Esophagus squamous epithelium (tissue), 5 donors: ENCODE results near the gene STARD9. TPM values are rescaled to one million over a fixed set of nuclear protein-coding genes. Genes with fewer than 3 reads are reported as not detected.
A peak's percentile ranks its signal among the peaks of the same experiment; 100 is the strongest.

ENCODE experiments used
- DNase-seq: peaks from one replicate; lab custom pipeline; 2025; lab: John Stamatoyannopoulos, UW
- H3K27ac ChIP-seq, 4 donors: fragments of 200-600 bp; sonication (generic); one replicate each; pipeline ENCODE4 v1.5.1; 2016 to 2019; ENCODE audit warnings: mild to moderate bottlenecking in 1 of 4
- H3K27me3 ChIP-seq, 4 donors: fragments of 200-600 bp; sonication (generic); 1 replicate in 3 of 4; 2 replicates in 1 of 4; pipeline versions ENCODE4 v1.5.1 to v1.6.0; 2017 to 2021; ENCODE audit warnings: antibody characterized with exemption in 1 of 4
- H3K36me3 ChIP-seq, 3 donors: fragments of 200-600 bp; sonication (generic); one replicate each; pipeline ENCODE4 v1.5.1; 2016 to 2019
- H3K4me1 ChIP-seq, 3 donors: fragments of 200-600 bp; sonication (generic); one replicate each; pipeline ENCODE4 v1.5.1; 2017 to 2019
- H3K4me3 ChIP-seq, 4 donors: fragments of 200-600 bp; sonication (generic); 1 replicate in 3 of 4; 2 replicates in 1 of 4; pipeline ENCODE4 v1.5.1; 2016 to 2019; ENCODE audit warnings: mild to moderate bottlenecking in 2 of 4, moderate library complexity in 1 of 4
- H3K9me3 ChIP-seq, 3 donors: fragments of 200-600 bp; sonication (generic); one replicate each; pipeline ENCODE4 v1.5.1; 2016 to 2019
- CTCF ChIP-seq, 6 experiments: fragments of 450-650 bp in 4 of 6; fragments of 200-600 bp in 2 of 6; sonication (generic) in 2 of 6; IDR thresholded peaks; one replicate each; pipeline ENCODE4 v1.5.1; 2016 to 2019; ENCODE audit warnings: antibody characterized with exemption in 6 of 6, mild to moderate bottlenecking in 4 of 6, moderate library complexity in 4 of 6
- POLR2A ChIP-seq, 4 donors: fragments of 450-650 bp; IDR thresholded peaks; one replicate each; pipeline ENCODE4 v1.6.1; 2017; ENCODE audit warnings: antibody characterized with exemption in 4 of 4, mild to moderate bottlenecking in 4 of 4, moderate library complexity in 3 of 4
- WGBS, 2 donors: methylation state at CpG; one replicate each; pipeline ENCODE4 v1.1.5; 2018; 5-methylcytosine and 5-hydroxymethylcytosine counted together
- intact Hi-C: fragments of 100-400 bp; cut with DNase I; formaldehyde crosslinking; loops from one replicate; pipeline ENCODE4 v1.15.0; 2022
- total RNA-seq, 4 donors: library from RNA; depleted of rRNA; stranded (reverse); fragments of >200 nt; gene quantifications; one replicate each; pipeline ENCODE4 v1.1.0, GENCODE V29; 2016
- donor health status: DM: yes; HTN: yes; CAD: no.

Gene STARD9
- total RNA-seq, 4 donors from 2014 or later = 1.4 to 14.5 (median 2.3) TPM

- Histone ChIP-seq H3K4me1 (no peaks in the 10 kb centered on the region), H3K36me3 (peaks cover 0 to 72% (median 1%) of the 10 kb centered on the region in 3 donors), H3K27ac (no peak overlapping the region), H3K27me3 (no peaks in the 10 kb centered on the region), H3K4me3 (no peak overlapping the region), H3K9me3 (no peaks in the 10 kb centered on the region)
- no peak for DNase-seq
- TF ChIP-seq POLR2A (IDR thresholded peaks at IDR 0.05) (no peak), CTCF (IDR thresholded peaks at IDR 0.05) (no peak)
- intact Hi-C loops = no loop called here
- 57% methylated on average over 3 of the region's 3 CpGs for WGBS, 2 donors
Measured at GRCh38 chr15:42670451-42670850, 95.0 kb downstream of the STARD9 start.

GRCh38 chr15:42672444-42672843, 97.0 kb downstream of the STARD9 start:
- peaks cover 0 to 73% (median 5%) of the 10 kb centered on the region in 3 donors for H3K36me3 ChIP-seq
- no peaks in the 10 kb centered on the region for H3K4me1 ChIP-seq
- H3K27ac ChIP-seq = no peak overlapping the region
- TF ChIP-seq POLR2A (IDR thresholded peaks at IDR 0.05) = no peak
- H3K4me3 ChIP-seq = no peak overlapping the region
- WGBS, 2 donors = 85 to 88% methylated on average over 4 to 5 of the region's 5 CpGs
- intact Hi-C loops = no loop called here
- no peaks in the 10 kb centered on the region for H3K27me3 ChIP-seq
- H3K9me3 ChIP-seq = no peaks in the 10 kb centered on the region
- no peak for DNase-seq

GRCh38 chr15:42674472-42674871, 99.1 kb downstream of the STARD9 start:
- no peak overlapping the region for H3K4me3 ChIP-seq
- intact Hi-C loops = no loop called here
- no peak for TF ChIP-seq CTCF (IDR thresholded peaks at IDR 0.05)
- TF ChIP-seq POLR2A (IDR thresholded peaks at IDR 0.05) = no peak
- no peaks in the 10 kb centered on the region for H3K27me3 ChIP-seq
- DNase-seq = no peak
- no peaks in the 10 kb centered on the region for H3K9me3 ChIP-seq
- H3K36me3 ChIP-seq = peaks cover 0 to 84% (median 5%) of the 10 kb centered on the region in 3 donors
- WGBS, 2 donors = 85 to 93% methylated on average over 3 to 6 of the region's 6 CpGs
- H3K27ac ChIP-seq = no peak overlapping the region
- H3K4me1 ChIP-seq = peaks cover 0 to 15% (median 5%) of the 10 kb centered on the region in 3 donors

GRCh38 chr15:42675021-42675420, 99.6 kb downstream of the STARD9 start:
- Histone ChIP-seq H3K36me3 (peaks cover 0 to 84% (median 5%) of the 10 kb centered on the region in 3 donors), H3K27ac (no peak overlapping the region), H3K9me3 (no peaks in the 10 kb centered on the region), H3K4me1 (peaks cover 0 to 20% (median 5%) of the 10 kb centered on the region in 3 donors), H3K27me3 (no peaks in the 10 kb centered on the region), H3K4me3 (no peak overlapping the region)
- no peak for DNase-seq
- intact Hi-C loops = no loop called here
- 93 to 96% methylated on average over 1 of the region's 1 CpG for WGBS, 2 donors
- TF ChIP-seq CTCF (IDR thresholded peaks at IDR 0.05) (no peak), POLR2A (IDR thresholded peaks at IDR 0.05) (no peak)

GRCh38 chr15:42679285-42680141, 104.1 kb downstream of the STARD9 start:
- intact Hi-C loops = no loop called here
- DNase-seq = no peak
- H3K4me1 ChIP-seq = peaks cover 0 to 24% (median 5%) of the 10 kb centered on the region in 3 donors
- TF ChIP-seq POLR2A (IDR thresholded peaks at IDR 0.05) (no peak), CTCF (IDR thresholded peaks at IDR 0.05) (no peak)
- H3K27ac ChIP-seq = peak overlapping the region in 3 of 4 donors; percentile 5 to 42 (median 22)
- 42 to 71% methylated on average over 7 of the region's 7 CpGs for WGBS, 2 donors
- no peaks in the 10 kb centered on the region for H3K9me3 ChIP-seq
- no peak overlapping the region for H3K4me3 ChIP-seq
- no peaks in the 10 kb centered on the region for H3K27me3 ChIP-seq
- H3K36me3 ChIP-seq = peaks cover 0 to 94% (median 17%) of the 10 kb centered on the region in 3 donors
